GM23338 (cell line): ENCODE data around the gene ERP44. TPM values are rescaled to one million over a fixed set of nuclear protein-coding genes. Genes with fewer than 3 reads are reported as not detected.
A peak's percentile ranks its signal among the peaks of the same experiment; 100 is the strongest.

Experiments
- ATAC-seq: fragments of 200-7000 bp; cut with Tn5 transposase; 3 replicates; pipeline ENCODE4 v1.9.1; 2020
- DNase-seq: peaks from one replicate; pipeline ENCODE4 v3.0.0-alpha.2; 2015; ENCODE audit warnings: low spot score
- H2AFZ ChIP-seq: fragments of 200-600 bp; sonication (generic); 2 replicates; pipeline ENCODE4 v1.8.0; 2016; ENCODE audit warnings: antibody characterized with exemption, mild to moderate bottlenecking, moderate library complexity
- H3F3A ChIP-seq: fragments of 200-600 bp; sonication (generic); replicated peaks from 2 replicates; pipeline ENCODE4 v1.8.0; 2017; ENCODE audit warnings: antibody characterized with exemption, mixed run types, low read depth
- H3K27ac ChIP-seq: fragments of 200-600 bp; sonication (generic); 2 replicates; pipeline ENCODE4 v1.6.1; 2016; ENCODE audit warnings: low read depth
- H3K27me3 ChIP-seq: fragments of 200-600 bp; sonication (generic); 2 replicates; pipeline ENCODE4 v1.8.0; 2016; ENCODE audit warnings: mild to moderate bottlenecking, mixed run types, moderate library complexity; ENCODE audit not compliant: insufficient read depth
- H3K36me3 ChIP-seq: fragments of 200-600 bp; sonication (generic); 2 replicates; pipeline ENCODE4 v1.8.0; 2016; ENCODE audit warnings: mild to moderate bottlenecking; ENCODE audit not compliant: insufficient read depth
- H3K4me1 ChIP-seq: fragments of 200-600 bp; sonication (generic); 2 replicates; pipeline ENCODE4 v1.8.0; 2016; ENCODE audit warnings: mild to moderate bottlenecking, moderate library complexity; ENCODE audit not compliant: insufficient read depth
- H3K4me2 ChIP-seq: fragments of 200-600 bp; sonication (generic); 2 replicates; pipeline ENCODE4 v1.7.1; 2017; ENCODE audit warnings: mixed run types
- H3K4me3 ChIP-seq: fragments of 200-600 bp; sonication (generic); 2 replicates; pipeline ENCODE4 v1.6.1; 2016; ENCODE audit warnings: mixed run types
- H3K79me2 ChIP-seq: fragments of 200-600 bp; sonication (generic); replicated peaks from 2 replicates; pipeline ENCODE4 v1.8.0; 2017; ENCODE audit warnings: mild to moderate bottlenecking; ENCODE audit not compliant: insufficient read depth
- H3K9me2 ChIP-seq: fragments of 200-600 bp; sonication (generic); 2 replicates; pipeline ENCODE4 v1.8.0; 2017; ENCODE audit not compliant: insufficient read depth
- H4K20me1 ChIP-seq: fragments of 200-600 bp; sonication (generic); replicated peaks from 2 replicates; pipeline ENCODE4 v1.8.0; 2017; ENCODE audit warnings: mild to moderate bottlenecking; ENCODE audit not compliant: insufficient read depth
- H3K27ac Mint-ChIP-seq: 2 replicates; pipeline ENCODE4 v1.8.0; 2020; ENCODE audit warnings: inconsistent platforms, mild to moderate bottlenecking, moderate library complexity, mixed read lengths
- H3K27me3 Mint-ChIP-seq: 3 replicates; pipeline ENCODE4 v1.8.0; 2022; ENCODE audit warnings: low read depth, mild to moderate bottlenecking, moderate library complexity, mixed read lengths, inconsistent platforms; ENCODE audit not compliant: insufficient read depth, poor library complexity
- H3K36me3 Mint-ChIP-seq: 3 replicates; pipeline ENCODE4 v1.8.0; 2021; ENCODE audit warnings: low read depth, mild to moderate bottlenecking, inconsistent platforms, moderate library complexity, mixed read lengths
- H3K4me1 Mint-ChIP-seq: 3 replicates; pipeline ENCODE4 v1.8.0; 2020; ENCODE audit warnings: mild to moderate bottlenecking, inconsistent platforms, mixed read lengths
- H3K4me3 Mint-ChIP-seq: 3 replicates; pipeline ENCODE4 v1.8.0; 2021; ENCODE audit warnings: moderate library complexity, mild to moderate bottlenecking, inconsistent platforms, mixed read lengths
- H3K9me3 Mint-ChIP-seq: 3 replicates; pipeline ENCODE4 v1.8.0; 2020; ENCODE audit warnings: moderate library complexity, mild to moderate bottlenecking, inconsistent platforms, mixed read lengths
- CREB1 ChIP-seq: fragments of 250-450 bp; sonication (Bioruptor Pico); IDR thresholded peaks from 2 replicates; pipeline ENCODE4 v1.5.0; 2020; ENCODE audit warnings: low read depth, mild to moderate bottlenecking, moderate library complexity
- EZH2 ChIP-seq: fragments of 200-600 bp; sonication (generic); IDR thresholded peaks from one replicate; pipeline ENCODE4 v1.8.0; 2017; ENCODE audit warnings: antibody characterized with exemption, mild to moderate bottlenecking, low read depth; ENCODE audit not compliant: unreplicated experiment
- EZH2phosphoT487 ChIP-seq: fragments of 200-600 bp; sonication (generic); IDR thresholded peaks from one replicate; pipeline ENCODE4 v1.8.1; 2018; ENCODE audit warnings: antibody characterized with exemption; ENCODE audit not compliant: unreplicated experiment
- JUNB ChIP-seq: IDR thresholded peaks from one replicate; pipeline ENCODE4 v1.6.1; 2016; ENCODE audit warnings: antibody characterized with exemption; ENCODE audit not compliant: unreplicated experiment
- NANOG ChIP-seq: IDR thresholded peaks from 2 replicates; pipeline ENCODE4 v1.6.1; 2016; ENCODE audit warnings: antibody characterized with exemption, borderline replicate concordance
- POLR2AphosphoS5 ChIP-seq: IDR thresholded peaks from 2 replicates; pipeline ENCODE4 v1.6.1; 2016; ENCODE audit warnings: antibody characterized with exemption, low read depth
- STAT1 ChIP-seq: IDR thresholded peaks from one replicate; pipeline ENCODE4 v1.6.1; 2016; ENCODE audit warnings: antibody characterized with exemption; ENCODE audit not compliant: unreplicated experiment
- ZNF114 ChIP-seq: fragments of 250-450 bp; sonication (Bioruptor Pico); IDR thresholded peaks from 2 replicates; pipeline ENCODE4 v1.5.0; 2020; ENCODE audit warnings: mild to moderate bottlenecking, moderate library complexity
- ZNF331 ChIP-seq: fragments of 250-450 bp; sonication (Bioruptor Pico); IDR thresholded peaks from 2 replicates; pipeline ENCODE4 v1.5.0; 2020; ENCODE audit warnings: low read depth, mild to moderate bottlenecking, moderate library complexity
- polyA plus RNA-seq: library from polyadenylated mRNA; unstranded; fragments of >200 nt; fragmentation: Nextera tagmentation; extraction: Ambion mirVana; gene quantifications from 2 replicates; pipeline ENCODE4 v1.2.1, GENCODE V29; 2016
- total RNA-seq: library from RNA; depleted of rRNA; stranded (reverse); fragments of >200 nt; shearing (Covaris generic); gene quantifications from 2 replicates; pipeline ENCODE4 v1.2.3, GENCODE V29; 2014
- TF ChIP-seq, protein P1 (sequence below), 2 experiments: fragments of 200-600 bp in 1 of 2; sonication (generic) in 1 of 2; conservative IDR thresholded peaks; 2 replicates each; pipeline versions ENCODE4 v1.5.1 to v1.6.1; 2016 to 2017; ENCODE audit warnings: antibody characterized with exemption in 2 of 2, low read depth in 2 of 2, mild to moderate bottlenecking in 2 of 2, moderate library complexity in 1 of 2
- TF ChIP-seq, protein P2 (sequence below): IDR thresholded peaks from 2 replicates; pipeline ENCODE4 v1.6.1; 2016; ENCODE audit warnings: antibody characterized with exemption
- TF ChIP-seq, protein P3 (sequence below): IDR thresholded peaks from one replicate; pipeline ENCODE4 v1.6.1; 2018; ENCODE audit warnings: antibody characterized with exemption; ENCODE audit not compliant: unreplicated experiment

The ERP44 gene
- total and polyA plus RNA-seq, 2 experiments from 2014 or later: 13.0 to 24.1 TPM

DNA sequence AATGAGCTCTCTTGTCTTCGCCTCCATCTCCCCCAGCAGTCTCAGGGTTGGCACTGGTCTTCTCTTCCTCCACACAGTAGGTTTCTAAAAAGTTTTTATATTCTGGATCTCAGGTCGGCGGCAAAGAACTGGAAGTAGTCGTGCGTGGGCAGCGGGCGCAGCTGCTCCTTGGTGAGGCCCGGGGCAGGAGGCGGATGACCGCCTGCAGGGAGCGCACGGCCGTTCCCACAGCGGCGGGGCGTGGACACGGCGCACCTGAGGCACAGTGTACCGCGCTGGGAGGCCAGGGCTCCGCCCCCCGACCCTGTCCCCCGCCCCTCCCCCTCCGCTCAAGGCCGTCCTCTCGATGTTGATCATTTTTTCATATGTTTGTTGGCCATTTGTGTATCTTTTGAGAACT, 99.9 kb downstream of the ERP44 start (continued):
- TF ChIP-seq, protein P1, sequence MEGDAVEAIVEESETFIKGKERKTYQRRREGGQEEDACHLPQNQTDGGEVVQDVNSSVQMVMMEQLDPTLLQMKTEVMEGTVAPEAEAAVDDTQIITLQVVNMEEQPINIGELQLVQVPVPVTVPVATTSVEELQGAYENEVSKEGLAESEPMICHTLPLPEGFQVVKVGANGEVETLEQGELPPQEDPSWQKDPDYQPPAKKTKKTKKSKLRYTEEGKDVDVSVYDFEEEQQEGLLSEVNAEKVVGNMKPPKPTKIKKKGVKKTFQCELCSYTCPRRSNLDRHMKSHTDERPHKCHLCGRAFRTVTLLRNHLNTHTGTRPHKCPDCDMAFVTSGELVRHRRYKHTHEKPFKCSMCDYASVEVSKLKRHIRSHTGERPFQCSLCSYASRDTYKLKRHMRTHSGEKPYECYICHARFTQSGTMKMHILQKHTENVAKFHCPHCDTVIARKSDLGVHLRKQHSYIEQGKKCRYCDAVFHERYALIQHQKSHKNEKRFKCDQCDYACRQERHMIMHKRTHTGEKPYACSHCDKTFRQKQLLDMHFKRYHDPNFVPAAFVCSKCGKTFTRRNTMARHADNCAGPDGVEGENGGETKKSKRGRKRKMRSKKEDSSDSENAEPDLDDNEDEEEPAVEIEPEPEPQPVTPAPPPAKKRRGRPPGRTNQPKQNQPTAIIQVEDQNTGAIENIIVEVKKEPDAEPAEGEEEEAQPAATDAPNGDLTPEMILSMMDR (conservative IDR thresholded peaks at IDR 0.05; ENCODE audit: low read depth in 2 of 2): no peak
- TF ChIP-seq STAT1 (no peak), EZH2 (no peak)

DNA sequence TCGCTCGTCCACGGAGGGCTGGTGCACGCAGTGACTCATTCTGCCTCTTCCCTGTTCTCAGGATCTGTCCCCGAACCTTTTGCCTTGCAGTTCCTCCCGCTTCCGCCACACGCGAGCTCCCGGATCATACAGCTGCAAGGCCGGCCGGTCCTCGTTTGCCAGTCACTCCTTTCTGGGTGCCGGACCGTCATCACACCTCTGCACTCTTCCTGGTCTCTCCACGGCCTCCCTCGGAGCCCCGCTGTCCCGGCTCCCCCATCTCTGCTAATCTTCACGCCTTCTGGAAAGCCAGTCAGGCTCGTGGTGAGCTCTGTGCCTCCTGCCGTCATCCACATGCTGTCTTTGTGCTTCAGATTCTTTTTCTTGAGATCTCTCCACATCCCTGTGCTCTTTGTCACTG, 100.5 kb downstream of the ERP44 start:
- H3K27me3 ChIP-seq: no peaks in the 10 kb centered on the region
- no peak overlapping the region for H3K4me3 ChIP-seq
- Mint-ChIP-seq H3K27ac (no peak overlapping the region), H3K4me1 (peaks cover 7% of the 10 kb centered on the region), H3K36me3 (peaks cover 15% of the 10 kb centered on the region), H3K4me3 (no peak overlapping the region), H3K9me3 (peaks cover 10% of the 10 kb centered on the region; the same call in 2 of the 3 replicates), H3K27me3 (peaks cover 8% of the 10 kb centered on the region)
- H3K9me2 ChIP-seq: no peaks in the 10 kb centered on the region
- ATAC-seq (peak; percentile 78), DNase-seq (peak; percentile 45)
- no peaks in the 10 kb centered on the region for H3K36me3 ChIP-seq
- no peak overlapping the region for H3K27ac ChIP-seq
- H2AFZ ChIP-seq: no peak overlapping the region
- H3K79me2 ChIP-seq: no peaks in the 10 kb centered on the region
- no peaks in the 10 kb centered on the region for H4K20me1 ChIP-seq
- H3F3A ChIP-seq: no peaks in the 10 kb centered on the region
- H3K4me2 ChIP-seq: no peak overlapping the region
- no peaks in the 10 kb centered on the region for H3K4me1 ChIP-seq
- TF ChIP-seq EZH2 (no peak), JUNB (no peak), STAT1 (no peak), ZNF114 (no peak), EZH2phosphoT487 (no peak), ZNF331 (CRISPR knock-in tag) (no peak), POLR2AphosphoS5 (no peak), NANOG (no peak), CREB1 (CRISPR knock-in tag) (no peak)
- TF ChIP-seq, protein P2, sequence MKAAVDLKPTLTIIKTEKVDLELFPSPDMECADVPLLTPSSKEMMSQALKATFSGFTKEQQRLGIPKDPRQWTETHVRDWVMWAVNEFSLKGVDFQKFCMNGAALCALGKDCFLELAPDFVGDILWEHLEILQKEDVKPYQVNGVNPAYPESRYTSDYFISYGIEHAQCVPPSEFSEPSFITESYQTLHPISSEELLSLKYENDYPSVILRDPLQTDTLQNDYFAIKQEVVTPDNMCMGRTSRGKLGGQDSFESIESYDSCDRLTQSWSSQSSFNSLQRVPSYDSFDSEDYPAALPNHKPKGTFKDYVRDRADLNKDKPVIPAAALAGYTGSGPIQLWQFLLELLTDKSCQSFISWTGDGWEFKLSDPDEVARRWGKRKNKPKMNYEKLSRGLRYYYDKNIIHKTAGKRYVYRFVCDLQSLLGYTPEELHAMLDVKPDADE: no peak
- TF ChIP-seq, protein P1 (conservative IDR thresholded peaks at IDR 0.05; ENCODE audit: low read depth in 2 of 2): no peak
- TF ChIP-seq, protein P3, sequence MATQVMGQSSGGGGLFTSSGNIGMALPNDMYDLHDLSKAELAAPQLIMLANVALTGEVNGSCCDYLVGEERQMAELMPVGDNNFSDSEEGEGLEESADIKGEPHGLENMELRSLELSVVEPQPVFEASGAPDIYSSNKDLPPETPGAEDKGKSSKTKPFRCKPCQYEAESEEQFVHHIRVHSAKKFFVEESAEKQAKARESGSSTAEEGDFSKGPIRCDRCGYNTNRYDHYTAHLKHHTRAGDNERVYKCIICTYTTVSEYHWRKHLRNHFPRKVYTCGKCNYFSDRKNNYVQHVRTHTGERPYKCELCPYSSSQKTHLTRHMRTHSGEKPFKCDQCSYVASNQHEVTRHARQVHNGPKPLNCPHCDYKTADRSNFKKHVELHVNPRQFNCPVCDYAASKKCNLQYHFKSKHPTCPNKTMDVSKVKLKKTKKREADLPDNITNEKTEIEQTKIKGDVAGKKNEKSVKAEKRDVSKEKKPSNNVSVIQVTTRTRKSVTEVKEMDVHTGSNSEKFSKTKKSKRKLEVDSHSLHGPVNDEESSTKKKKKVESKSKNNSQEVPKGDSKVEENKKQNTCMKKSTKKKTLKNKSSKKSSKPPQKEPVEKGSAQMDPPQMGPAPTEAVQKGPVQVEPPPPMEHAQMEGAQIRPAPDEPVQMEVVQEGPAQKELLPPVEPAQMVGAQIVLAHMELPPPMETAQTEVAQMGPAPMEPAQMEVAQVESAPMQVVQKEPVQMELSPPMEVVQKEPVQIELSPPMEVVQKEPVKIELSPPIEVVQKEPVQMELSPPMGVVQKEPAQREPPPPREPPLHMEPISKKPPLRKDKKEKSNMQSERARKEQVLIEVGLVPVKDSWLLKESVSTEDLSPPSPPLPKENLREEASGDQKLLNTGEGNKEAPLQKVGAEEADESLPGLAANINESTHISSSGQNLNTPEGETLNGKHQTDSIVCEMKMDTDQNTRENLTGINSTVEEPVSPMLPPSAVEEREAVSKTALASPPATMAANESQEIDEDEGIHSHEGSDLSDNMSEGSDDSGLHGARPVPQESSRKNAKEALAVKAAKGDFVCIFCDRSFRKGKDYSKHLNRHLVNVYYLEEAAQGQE: no peak
